ENCODE data around the gene KATNIP.
"Not testable (repeated sequence)": the region's sequence is repeated elsewhere in the genome, so short reads cannot be mapped to it uniquely, and the experiment has no call there.

The KATNIP gene

GRCh38 chr16:27558434-27558833 lies 8.5 kb downstream of the KATNIP start:
- no peak overlapping the region for H3K4me3 ChIP-seq (ENCODE audit: control insufficient read depth, low read depth, low read length)
- no peak for DNase-seq (ENCODE audit: low read depth)
- TF ChIP-seq, protein P1, sequence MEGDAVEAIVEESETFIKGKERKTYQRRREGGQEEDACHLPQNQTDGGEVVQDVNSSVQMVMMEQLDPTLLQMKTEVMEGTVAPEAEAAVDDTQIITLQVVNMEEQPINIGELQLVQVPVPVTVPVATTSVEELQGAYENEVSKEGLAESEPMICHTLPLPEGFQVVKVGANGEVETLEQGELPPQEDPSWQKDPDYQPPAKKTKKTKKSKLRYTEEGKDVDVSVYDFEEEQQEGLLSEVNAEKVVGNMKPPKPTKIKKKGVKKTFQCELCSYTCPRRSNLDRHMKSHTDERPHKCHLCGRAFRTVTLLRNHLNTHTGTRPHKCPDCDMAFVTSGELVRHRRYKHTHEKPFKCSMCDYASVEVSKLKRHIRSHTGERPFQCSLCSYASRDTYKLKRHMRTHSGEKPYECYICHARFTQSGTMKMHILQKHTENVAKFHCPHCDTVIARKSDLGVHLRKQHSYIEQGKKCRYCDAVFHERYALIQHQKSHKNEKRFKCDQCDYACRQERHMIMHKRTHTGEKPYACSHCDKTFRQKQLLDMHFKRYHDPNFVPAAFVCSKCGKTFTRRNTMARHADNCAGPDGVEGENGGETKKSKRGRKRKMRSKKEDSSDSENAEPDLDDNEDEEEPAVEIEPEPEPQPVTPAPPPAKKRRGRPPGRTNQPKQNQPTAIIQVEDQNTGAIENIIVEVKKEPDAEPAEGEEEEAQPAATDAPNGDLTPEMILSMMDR (conservative IDR thresholded peaks at IDR 0.05; ENCODE audit: control insufficient read depth, insufficient read depth, low read depth, low read length), result no peak

DNA sequence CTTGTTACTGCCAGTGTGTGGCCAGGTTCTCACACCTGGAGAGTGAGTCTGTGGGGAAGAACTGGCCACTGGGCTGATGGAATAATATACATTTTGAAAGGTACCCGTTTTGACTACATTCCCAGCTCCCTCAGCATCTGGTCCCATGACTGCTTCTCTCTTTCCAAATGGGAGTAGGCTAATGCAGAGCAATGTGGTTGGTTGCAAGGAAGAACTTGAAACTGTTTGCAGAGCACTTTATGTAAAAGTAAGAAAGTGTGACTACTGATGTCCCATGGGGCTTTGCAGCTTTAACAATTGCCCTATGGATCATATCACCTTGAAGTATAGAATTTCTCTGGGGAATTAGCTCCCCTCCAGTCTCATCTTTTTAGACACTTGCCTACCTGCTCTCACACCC lies 9.0 kb downstream of the KATNIP start:
- no peak overlapping the region for H3K4me3 ChIP-seq (ENCODE audit: control insufficient read depth, low read depth, low read length)
- DNase-seq (ENCODE audit: low read depth), result no peak
- TF ChIP-seq, protein P1 (conservative IDR thresholded peaks at IDR 0.05; ENCODE audit: control insufficient read depth, insufficient read depth, low read depth, low read length), result no peak

DNA sequence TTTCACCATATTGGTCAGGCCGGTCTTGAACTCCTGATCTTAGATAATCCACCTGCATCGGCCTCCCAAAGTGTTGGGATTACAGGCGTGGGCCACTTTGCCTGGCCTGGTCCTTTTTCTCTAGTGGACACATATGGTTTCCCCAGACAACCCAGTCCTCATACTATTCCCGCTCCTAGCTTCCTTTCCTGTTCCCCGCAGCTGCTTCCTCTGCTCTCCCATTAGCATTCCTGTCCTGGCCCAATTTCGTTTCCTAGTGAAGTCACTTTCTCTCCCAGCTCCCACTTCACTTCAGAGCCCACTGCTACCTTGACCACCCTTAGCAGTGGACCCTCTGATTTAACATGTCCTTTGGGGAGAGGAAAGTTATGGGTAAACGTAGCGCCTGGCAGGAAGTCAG lies 11.3 kb downstream of the KATNIP start:
- no peak for DNase-seq (ENCODE audit: low read depth)
- TF ChIP-seq, protein P1 (conservative IDR thresholded peaks at IDR 0.05; ENCODE audit: control insufficient read depth, insufficient read depth, low read depth, low read length), result no peak
- no peak overlapping the region for H3K4me3 ChIP-seq (ENCODE audit: control insufficient read depth, low read depth, low read length)

DNA sequence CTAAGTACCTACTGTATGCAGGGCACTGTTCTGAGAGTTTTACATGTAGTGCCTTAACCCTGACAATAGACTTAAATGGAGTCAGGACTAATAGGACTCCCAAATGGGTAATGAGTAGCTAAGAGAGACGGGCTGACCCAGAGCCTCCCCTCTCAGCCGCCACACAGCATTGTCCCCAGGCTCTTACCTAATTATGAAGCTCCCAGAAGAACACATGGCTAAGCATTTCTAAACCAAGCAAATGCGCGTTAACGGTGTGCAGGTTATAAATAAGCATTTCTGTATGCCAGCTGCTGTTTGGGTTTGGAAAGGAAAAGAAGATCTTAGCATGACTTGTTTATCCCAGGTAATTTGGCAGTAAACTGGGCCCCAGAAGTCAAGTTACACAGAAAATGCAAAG lies 14.3 kb downstream of the KATNIP start:
- TF ChIP-seq, protein P1 (conservative IDR thresholded peaks at IDR 0.05; ENCODE audit: control insufficient read depth, insufficient read depth, low read depth, low read length), result no peak
- no peak for DNase-seq (ENCODE audit: low read depth)
- H3K4me3 ChIP-seq (ENCODE audit: control insufficient read depth, low read depth, low read length), result no peak overlapping the region

DNA sequence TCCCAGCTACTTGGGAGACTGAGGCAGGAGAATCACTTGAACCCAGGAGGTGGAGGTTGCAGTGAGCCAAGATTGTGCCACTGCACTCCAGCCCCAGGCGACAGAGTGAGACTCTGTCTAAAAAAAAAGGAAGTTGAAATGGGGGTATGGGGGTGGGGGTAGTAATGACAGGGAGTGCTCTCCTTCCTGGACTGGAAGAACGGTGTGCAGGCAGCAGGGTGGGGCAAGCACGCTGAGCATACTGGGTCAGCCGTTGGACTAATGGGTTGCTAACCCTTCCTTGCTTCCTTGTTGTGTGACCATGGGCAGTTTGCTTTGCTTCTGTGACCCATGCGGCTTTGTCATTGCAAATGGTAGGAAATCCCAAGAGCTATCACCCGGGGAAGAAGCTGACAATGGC lies 16.5 kb downstream of the KATNIP start:
- DNase-seq (ENCODE audit: low read depth), result no peak
- no peak overlapping the region for H3K4me3 ChIP-seq (ENCODE audit: control insufficient read depth, low read depth, low read length)
- TF ChIP-seq, protein P1 (conservative IDR thresholded peaks at IDR 0.05; ENCODE audit: control insufficient read depth, insufficient read depth, low read depth, low read length), result no peak

- DNase-seq (ENCODE audit: low read depth), result no peak
- no peak overlapping the region for H3K4me3 ChIP-seq (ENCODE audit: control insufficient read depth, low read depth, low read length)
- TF ChIP-seq, protein P1 (conservative IDR thresholded peaks at IDR 0.05; ENCODE audit: control insufficient read depth, insufficient read depth, low read depth, low read length), result no peak
Observed at GRCh38 chr16:27568077-27568476, 18.1 kb downstream of the KATNIP start.

GRCh38 chr16:27570986-27571385 lies 21.0 kb downstream of the KATNIP start:
- not testable (repeated sequence) for H3K4me3 ChIP-seq (ENCODE audit: control insufficient read depth, low read depth, low read length); DNase-seq (ENCODE audit: low read depth)

Measured in fibroblast of mammary gland (primary cell).